HEK293T (cell line): ENCODE measurements around the gene CENPM.

Experiments
- ARNT ChIP-seq: fragments of 450-650 bp; IDR thresholded peaks from 2 replicates; pipeline ENCODE4 v1.6.1; 2017; ENCODE audit warnings: mild to moderate bottlenecking
- BHLHE40 ChIP-seq: fragments of 450-650 bp; IDR thresholded peaks from 2 replicates; pipeline ENCODE4 v1.6.1; 2016; ENCODE audit warnings: mild to moderate bottlenecking, moderate library complexity, borderline replicate concordance
- FOXK2 ChIP-seq: fragments of 450-650 bp; IDR thresholded peaks from 2 replicates; pipeline ENCODE4 v1.6.1; 2016; ENCODE audit warnings: mild to moderate bottlenecking
- FOXM1 ChIP-seq: fragments of 450-650 bp; IDR thresholded peaks from 2 replicates; pipeline ENCODE4 v1.6.1; 2017; ENCODE audit warnings: mild to moderate bottlenecking, borderline replicate concordance
- PKNOX1 ChIP-seq: fragments of 450-650 bp; IDR thresholded peaks from 2 replicates; pipeline ENCODE4 v1.6.1; 2016
- SUZ12 ChIP-seq: fragments of 450-650 bp; IDR thresholded peaks from 2 replicates; pipeline ENCODE4 v1.6.1; 2016; ENCODE audit warnings: mild to moderate bottlenecking

GRCh38 chr22:41992496-41992895 is 45.5 kb upstream of the CENPM start:
- no peak for TF ChIP-seq BHLHE40
- no peak for TF ChIP-seq PKNOX1
- TF ChIP-seq FOXK2 = no peak
- TF ChIP-seq SUZ12 = no peak
- TF ChIP-seq ARNT = no peak
- TF ChIP-seq FOXM1 = no peak
